ENCODE results near the gene FA2H.

The FA2H gene

DNA sequence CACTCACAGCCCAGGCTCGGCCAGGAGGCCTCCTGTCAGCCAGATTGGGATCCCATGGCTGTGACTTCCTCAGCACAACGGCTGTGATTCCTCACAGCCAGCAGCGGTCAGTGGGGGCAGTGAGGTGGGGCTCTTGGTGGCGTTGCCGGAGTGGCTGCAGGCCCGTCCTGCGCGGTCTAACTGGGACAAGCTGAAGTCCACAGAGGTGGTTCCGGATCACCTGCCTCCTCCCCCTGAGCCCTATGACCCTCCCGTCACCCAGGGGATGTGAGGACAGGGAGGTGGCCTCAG lies 39.5 kb downstream of the FA2H start:
- no peak overlapping the region for H3K27ac ChIP-seq (replicated peaks)
- DNase-seq (ENCODE audit: low read depth in 1 of 2, low spot score in 1 of 2): no peak

DNA sequence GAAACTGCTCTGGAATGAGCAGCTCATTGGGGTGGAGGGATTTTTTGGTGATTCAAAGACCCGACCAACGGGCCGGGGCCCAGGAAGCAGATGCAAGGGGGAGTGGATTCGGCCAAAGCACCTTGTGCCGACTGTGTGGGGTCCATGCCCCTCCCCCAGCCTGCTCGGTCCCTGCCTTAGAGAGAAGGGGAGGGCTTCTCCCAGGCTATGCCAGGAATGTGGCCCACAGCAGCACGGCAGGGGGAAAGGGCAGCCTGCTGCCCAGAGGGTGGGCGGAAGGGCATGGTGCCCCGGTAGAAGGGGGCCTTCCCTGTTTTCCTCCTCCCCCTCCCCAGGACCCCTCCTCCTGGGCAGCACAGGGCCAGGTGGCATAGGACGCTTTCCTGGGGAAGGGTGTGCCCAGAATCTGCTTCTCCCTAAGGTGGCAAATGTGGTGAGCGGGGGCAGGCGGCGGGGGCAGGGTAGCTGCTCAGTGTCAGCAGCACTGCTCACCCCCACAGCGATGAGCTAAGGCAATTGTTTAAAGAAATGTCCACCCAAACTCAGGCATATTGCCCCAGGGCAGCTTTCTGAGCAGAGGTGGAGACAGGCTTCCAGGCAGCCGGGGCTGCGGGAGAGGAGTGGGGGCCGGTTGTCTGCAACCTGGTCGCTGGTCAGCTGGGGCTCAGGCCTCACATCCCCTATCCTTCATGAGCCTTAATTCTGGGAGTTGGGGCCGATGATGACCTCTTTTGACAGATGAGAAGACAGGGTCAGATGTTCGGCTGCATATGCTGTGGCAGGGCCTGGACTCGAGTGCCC lies 40.1 kb downstream of the FA2H start:
- no peak overlapping the region for H3K4me3 ChIP-seq (replicated peaks; ENCODE audit: insufficient read depth, low read length)
- no peaks in the 10 kb centered on the region for H3K27me3 ChIP-seq (ENCODE audit: insufficient read depth, poor library complexity, severe bottlenecking)
- H3K27ac ChIP-seq (replicated peaks): no peak overlapping the region
- DNase-seq (ENCODE audit: low read depth in 1 of 2, low spot score in 1 of 2): no peak
- TF ChIP-seq, protein P1, sequence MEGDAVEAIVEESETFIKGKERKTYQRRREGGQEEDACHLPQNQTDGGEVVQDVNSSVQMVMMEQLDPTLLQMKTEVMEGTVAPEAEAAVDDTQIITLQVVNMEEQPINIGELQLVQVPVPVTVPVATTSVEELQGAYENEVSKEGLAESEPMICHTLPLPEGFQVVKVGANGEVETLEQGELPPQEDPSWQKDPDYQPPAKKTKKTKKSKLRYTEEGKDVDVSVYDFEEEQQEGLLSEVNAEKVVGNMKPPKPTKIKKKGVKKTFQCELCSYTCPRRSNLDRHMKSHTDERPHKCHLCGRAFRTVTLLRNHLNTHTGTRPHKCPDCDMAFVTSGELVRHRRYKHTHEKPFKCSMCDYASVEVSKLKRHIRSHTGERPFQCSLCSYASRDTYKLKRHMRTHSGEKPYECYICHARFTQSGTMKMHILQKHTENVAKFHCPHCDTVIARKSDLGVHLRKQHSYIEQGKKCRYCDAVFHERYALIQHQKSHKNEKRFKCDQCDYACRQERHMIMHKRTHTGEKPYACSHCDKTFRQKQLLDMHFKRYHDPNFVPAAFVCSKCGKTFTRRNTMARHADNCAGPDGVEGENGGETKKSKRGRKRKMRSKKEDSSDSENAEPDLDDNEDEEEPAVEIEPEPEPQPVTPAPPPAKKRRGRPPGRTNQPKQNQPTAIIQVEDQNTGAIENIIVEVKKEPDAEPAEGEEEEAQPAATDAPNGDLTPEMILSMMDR (IDR thresholded peaks at IDR 0.05; ENCODE audit: insufficient read depth, low read length): no peak
- no peak for TF ChIP-seq GABPA (IDR thresholded peaks at IDR 0.05; ENCODE audit: low read depth)
- TF ChIP-seq, protein P2, sequence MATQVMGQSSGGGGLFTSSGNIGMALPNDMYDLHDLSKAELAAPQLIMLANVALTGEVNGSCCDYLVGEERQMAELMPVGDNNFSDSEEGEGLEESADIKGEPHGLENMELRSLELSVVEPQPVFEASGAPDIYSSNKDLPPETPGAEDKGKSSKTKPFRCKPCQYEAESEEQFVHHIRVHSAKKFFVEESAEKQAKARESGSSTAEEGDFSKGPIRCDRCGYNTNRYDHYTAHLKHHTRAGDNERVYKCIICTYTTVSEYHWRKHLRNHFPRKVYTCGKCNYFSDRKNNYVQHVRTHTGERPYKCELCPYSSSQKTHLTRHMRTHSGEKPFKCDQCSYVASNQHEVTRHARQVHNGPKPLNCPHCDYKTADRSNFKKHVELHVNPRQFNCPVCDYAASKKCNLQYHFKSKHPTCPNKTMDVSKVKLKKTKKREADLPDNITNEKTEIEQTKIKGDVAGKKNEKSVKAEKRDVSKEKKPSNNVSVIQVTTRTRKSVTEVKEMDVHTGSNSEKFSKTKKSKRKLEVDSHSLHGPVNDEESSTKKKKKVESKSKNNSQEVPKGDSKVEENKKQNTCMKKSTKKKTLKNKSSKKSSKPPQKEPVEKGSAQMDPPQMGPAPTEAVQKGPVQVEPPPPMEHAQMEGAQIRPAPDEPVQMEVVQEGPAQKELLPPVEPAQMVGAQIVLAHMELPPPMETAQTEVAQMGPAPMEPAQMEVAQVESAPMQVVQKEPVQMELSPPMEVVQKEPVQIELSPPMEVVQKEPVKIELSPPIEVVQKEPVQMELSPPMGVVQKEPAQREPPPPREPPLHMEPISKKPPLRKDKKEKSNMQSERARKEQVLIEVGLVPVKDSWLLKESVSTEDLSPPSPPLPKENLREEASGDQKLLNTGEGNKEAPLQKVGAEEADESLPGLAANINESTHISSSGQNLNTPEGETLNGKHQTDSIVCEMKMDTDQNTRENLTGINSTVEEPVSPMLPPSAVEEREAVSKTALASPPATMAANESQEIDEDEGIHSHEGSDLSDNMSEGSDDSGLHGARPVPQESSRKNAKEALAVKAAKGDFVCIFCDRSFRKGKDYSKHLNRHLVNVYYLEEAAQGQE (IDR thresholded peaks at IDR 0.05; ENCODE audit: insufficient replicate concordance, low read depth): no peak
- no peak for TF ChIP-seq SPI1 (IDR thresholded peaks at IDR 0.05; ENCODE audit: borderline replicate concordance, low read depth)
- no peak for TF ChIP-seq POLR2AphosphoS5 (IDR thresholded peaks at IDR 0.05; ENCODE audit: low read depth)

More for the DNA sequence above, 39.5 kb downstream of the FA2H start:
- no peak for TF ChIP-seq SPI1 (IDR thresholded peaks at IDR 0.05; ENCODE audit: borderline replicate concordance, low read depth)
- TF ChIP-seq GABPA (IDR thresholded peaks at IDR 0.05; ENCODE audit: low read depth): no peak
- no peak for TF ChIP-seq POLR2AphosphoS5 (IDR thresholded peaks at IDR 0.05; ENCODE audit: low read depth)
- TF ChIP-seq, protein P1 (IDR thresholded peaks at IDR 0.05; ENCODE audit: insufficient read depth, low read length): no peak
- TF ChIP-seq, protein P2 (IDR thresholded peaks at IDR 0.05; ENCODE audit: insufficient replicate concordance, low read depth): no peak
- no peaks in the 10 kb centered on the region for H3K27me3 ChIP-seq (ENCODE audit: insufficient read depth, poor library complexity, severe bottlenecking)
- no peak overlapping the region for H3K4me3 ChIP-seq (replicated peaks; ENCODE audit: insufficient read depth, low read length)

DNA sequence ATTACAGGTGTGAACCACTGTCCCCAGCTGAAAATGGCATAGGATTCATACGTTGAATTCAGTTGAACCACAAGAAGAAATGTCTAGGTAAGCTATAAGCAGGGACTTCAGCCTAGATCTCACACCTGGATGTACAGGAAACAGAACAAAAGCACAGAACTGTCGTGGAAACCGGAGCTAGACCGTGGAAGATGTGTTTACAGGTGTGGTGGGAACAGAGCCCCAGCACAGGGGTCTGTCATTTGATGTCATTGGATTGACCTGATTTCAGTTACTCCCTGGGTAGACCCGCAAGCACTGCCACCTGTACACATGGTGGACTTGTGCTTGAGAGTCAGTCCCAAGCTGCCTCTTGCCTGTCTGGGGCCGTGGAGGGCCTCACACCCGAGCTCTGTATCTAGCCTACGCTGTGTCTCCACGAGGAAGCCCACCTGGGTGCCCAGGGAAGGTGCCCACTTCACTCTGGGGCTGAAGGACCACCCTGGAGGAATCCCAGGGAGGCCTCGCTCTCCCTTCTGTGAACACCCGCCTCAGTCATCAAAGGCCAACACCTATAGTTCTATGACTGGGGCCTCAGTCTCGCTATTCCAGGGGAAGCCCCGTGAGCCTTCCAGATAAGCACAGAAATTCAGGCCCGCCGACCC lies 41.8 kb downstream of the FA2H start:
- TF ChIP-seq GABPA (IDR thresholded peaks at IDR 0.05; ENCODE audit: low read depth) (no peak), SPI1 (IDR thresholded peaks at IDR 0.05; ENCODE audit: borderline replicate concordance, low read depth) (no peak), POLR2AphosphoS5 (IDR thresholded peaks at IDR 0.05; ENCODE audit: low read depth) (no peak)
- TF ChIP-seq, protein P1 (IDR thresholded peaks at IDR 0.05; ENCODE audit: insufficient read depth, low read length): no peak
- TF ChIP-seq, protein P2 (IDR thresholded peaks at IDR 0.05; ENCODE audit: insufficient replicate concordance, low read depth): no peak
- H3K27me3 ChIP-seq (ENCODE audit: insufficient read depth, poor library complexity, severe bottlenecking): no peaks in the 10 kb centered on the region

More for the DNA sequence above, 41.8 kb downstream of the FA2H start:
- no peak for DNase-seq (ENCODE audit: low read depth in 1 of 2, low spot score in 1 of 2)
- H3K27ac ChIP-seq (replicated peaks): no peak overlapping the region
- H3K4me3 ChIP-seq (replicated peaks; ENCODE audit: insufficient read depth, low read length): no peak overlapping the region

All from HL-60 (cell line).